Measurements from ENCODE around the gene MYOZ3.

DNA sequence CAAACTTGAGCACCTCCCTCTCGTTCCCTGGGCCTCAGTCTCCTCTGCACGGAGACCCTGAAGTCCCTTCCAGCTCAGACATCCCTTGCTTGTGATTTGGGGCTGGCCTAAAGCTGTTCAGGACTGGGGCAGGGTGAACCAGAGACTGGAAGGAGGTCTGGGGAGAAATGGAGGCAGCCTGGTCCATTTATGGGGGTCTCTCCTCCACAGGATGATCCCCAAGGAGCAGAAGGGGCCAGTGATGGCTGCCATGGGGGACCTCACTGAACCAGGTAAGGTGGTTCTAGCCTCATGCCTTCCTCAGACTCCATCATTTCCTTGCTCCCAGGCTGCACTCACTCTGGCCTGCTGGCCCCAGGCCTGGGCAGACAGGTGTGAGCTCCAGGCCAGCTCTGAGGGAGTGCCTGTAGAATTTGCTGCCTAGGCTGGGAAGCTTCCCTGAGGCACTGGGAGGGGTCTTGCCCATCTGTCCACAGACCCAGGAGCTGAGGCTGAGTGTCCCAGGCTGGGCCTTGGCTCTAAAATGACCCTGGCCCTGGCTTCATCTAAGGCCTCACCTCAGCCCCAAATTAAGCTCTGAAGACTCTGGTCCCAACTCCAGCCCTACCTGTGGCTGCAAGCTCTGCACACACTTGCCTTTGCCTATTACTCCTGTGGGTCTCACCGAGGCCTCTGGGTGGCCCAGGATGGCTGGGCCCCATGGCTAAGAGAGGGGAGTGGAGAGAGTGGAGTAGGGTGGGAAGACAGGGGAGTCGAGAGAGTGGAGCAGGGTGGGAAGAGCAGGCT is 1.9 kb downstream of the MYOZ3 start:
- TF ChIP-seq TCF7L2 (IDR thresholded peaks at IDR 0.05; ENCODE audit: low read depth, low read length), result no peak
- TF ChIP-seq CTCF (IDR thresholded peaks at IDR 0.05), result no peak
- TF ChIP-seq POLR2AphosphoS5 (IDR thresholded peaks at IDR 0.05; ENCODE audit: low read depth, low read length), result no peak
